ENCODE results near the gene RPS4Y1.
"Not testable (repeated sequence)": the region's sequence is repeated elsewhere in the genome, so short reads cannot be mapped to it uniquely, and the experiment has no call there.

RPS4Y1 gene

DNA sequence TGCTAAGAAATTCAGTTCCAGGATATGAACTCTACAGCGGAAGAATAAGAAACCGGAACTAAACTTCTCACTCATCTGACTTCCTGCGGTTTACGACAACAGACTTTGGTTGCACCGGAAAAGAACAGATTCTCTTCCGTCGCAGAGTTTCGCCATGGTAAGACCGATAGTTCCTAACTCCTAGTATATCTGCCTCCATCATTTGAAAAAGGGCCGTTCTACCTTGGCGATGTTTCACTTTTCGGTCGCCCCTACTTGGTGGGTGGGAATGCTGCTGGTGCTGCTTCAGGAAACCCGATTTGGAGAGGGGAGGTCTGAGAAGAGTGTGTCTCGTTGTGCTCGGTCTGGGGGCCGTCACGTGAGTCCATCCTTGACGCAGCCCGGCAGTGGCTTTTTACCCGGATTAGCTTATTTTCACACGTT lies at the start of gene RPS4Y1:
Gene RPS4Y1, plus strand, starts transcription at position 132 of the 423 bp plus-strand sequence. Its CDS starts 23 bp downstream, at position 155.
- peak in 1 of 2 donors; percentile 2 for DNase-seq (ENCODE audit: low read depth in 2 of 2, low spot score in 1 of 2)

DNA sequence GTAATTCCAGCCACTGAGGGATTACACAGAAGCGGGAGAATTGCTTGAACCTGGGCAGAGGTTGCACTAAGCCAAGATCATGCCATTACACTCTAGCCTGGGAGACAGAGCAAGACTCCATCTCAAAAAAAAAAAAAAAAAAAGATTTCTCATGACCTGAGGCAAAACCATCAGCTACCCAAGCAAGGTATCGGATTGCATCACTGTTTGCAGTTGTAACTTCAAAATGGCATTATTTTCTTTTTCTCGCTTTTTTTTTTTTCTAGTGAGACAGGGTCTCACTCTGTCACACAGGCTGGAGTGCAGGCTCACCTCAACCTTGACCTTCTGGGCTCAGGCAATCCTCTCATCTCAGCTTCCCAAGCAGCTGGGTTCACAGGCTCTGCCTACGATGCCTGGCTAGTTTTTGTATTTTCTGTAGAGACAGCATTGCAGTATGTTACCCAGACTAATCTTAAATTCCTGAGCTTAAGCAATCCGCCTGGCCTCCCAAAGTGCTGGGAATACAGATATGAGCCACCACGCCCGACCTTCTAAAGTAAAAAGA lies 44.4 kb upstream of the RPS4Y1 start:
- DNase-seq (ENCODE audit: low read depth in 2 of 2, low spot score in 1 of 2), result no peak

DNA sequence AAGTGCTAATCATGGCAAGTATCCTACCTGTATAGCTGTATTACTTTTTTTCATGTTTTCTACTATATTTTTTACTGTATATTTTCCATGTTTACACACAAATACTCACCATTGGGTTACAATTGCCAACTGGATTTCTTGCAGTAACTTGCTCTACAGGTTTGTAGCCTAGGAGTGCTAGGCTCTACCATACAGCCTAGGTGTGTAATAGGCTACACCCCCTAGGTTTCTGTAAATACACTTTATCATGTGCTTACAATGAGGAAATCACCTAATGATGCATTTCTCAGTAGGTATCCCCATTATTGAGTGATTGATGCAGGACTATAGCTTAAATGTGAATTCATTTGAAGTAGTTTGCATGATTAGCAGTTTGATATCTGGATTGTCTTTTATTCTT lies 43.4 kb upstream of the RPS4Y1 start:
- no peak for DNase-seq (ENCODE audit: low read depth in 2 of 2, low spot score in 1 of 2)

DNA sequence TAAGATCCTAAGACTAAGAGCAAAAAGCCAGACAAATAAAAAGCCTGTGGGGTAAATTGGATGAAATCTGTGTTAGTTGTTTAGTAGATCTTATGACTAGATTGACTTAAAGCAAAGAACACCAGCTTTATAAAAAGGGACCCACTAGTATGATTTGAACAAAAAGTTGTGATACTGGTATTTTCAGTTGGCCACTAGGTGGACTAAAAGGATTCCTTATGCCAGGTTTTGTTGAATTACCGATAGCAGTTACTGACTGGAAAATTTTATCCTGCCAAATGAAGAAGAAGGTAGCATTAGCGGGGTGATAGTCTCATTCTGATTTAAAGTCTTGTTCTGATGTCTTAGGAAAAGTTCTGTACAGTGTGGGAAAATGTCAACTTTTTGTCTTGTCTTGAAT lies 41.2 kb upstream of the RPS4Y1 start:
- DNase-seq (ENCODE audit: low read depth in 2 of 2, low spot score in 1 of 2), result no peak

DNA sequence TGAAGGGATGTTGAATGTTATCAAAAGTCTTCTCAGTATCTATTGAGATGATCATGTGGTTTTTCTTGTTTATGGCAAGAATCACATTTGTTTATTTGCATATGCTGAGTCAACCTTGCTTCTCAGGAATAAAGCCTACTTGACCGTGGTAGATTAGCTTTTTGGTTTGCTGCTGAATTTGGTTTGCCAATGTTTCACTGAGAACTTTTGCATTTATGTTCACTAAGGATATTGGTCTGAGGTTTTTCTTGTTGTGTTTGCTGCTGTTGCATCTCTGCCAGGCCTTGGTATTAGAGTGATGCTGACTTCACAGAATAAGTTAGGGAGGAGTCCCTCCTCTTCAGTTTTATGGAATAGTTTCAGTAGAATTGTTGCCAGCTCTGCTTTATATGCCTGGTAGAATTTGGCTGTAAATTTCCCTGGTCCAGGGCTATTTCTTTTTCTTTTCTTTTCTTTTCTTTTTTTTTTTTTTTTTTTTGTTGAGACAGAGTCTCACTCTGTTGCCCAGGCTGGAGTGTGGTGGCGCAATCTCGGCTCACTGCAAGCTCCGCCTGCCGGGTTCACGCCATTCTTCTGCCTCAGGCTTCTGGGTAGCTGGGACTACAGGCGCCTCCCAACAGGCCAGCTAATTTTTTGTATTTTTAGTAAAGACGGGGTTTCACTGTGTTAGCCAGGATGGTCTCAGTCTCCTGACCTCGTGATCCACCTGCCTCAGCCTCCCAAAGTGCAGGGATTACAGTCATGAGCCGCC lies 24.1 kb upstream of the RPS4Y1 start:
- DNase-seq (ENCODE audit: low read depth in 2 of 2, low spot score in 1 of 2), result not testable (repeated sequence)

DNA sequence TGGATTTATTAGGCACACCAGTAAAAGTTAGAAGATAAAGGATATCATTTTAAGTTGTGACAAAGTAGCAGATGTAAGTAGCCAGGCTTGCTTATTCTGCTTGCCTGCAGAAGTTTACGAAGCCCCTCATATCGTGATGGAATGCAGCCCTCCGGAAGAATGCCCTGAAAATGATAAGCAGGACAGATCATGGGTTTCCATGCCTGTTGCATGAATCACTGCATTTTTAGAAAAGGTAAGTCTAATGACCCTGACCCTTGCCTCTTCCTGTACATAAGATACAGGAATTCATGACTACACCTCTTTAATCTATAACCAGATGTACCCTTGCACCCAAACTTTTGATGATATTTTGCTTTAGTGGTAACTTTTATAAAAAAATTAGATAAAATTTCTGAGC lies 16.9 kb upstream of the RPS4Y1 start:
- DNase-seq (ENCODE audit: low read depth in 2 of 2, low spot score in 1 of 2), result no peak

DNA sequence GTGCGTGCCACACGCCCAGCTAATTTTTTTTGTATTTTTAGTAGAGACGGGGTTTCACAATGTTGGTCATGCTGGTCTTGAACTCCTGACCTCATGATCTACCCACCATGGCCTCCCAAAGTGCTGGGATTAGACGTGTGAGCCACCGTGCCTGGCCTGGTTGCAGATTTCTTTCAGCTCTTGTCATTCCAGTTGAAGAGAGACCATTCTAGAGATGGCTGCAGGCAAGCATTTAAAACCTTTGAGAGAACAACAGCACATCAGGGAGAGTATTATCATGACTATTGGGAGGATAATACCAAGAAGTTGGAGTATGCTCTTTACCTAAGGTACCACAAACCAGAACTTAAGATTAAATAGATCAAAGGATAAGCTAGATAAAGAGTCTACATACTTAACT lies 12.9 kb upstream of the RPS4Y1 start:
- DNase-seq (ENCODE audit: low read depth in 2 of 2, low spot score in 1 of 2), result no peak

DNA sequence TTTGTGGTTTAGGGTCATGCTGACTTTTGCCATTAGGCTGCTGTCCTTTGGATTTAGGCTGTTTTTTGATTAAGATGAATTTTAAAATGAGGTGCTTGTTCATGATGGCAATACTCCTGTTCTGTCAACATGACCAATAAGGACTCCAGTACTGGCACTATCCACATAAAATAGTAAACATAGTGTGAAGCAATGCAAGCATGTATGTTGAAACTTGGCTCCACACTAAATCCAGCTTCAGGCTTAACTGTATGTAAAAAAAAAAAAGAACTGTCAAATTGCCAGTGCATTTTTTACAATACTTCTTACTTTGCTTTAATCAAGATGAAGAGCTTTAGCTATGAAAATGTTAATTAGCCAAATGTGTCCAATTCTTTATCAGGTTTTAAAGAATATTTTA lies 6.2 kb upstream of the RPS4Y1 start:
- no peak for DNase-seq (ENCODE audit: low read depth in 2 of 2, low spot score in 1 of 2)

DNA sequence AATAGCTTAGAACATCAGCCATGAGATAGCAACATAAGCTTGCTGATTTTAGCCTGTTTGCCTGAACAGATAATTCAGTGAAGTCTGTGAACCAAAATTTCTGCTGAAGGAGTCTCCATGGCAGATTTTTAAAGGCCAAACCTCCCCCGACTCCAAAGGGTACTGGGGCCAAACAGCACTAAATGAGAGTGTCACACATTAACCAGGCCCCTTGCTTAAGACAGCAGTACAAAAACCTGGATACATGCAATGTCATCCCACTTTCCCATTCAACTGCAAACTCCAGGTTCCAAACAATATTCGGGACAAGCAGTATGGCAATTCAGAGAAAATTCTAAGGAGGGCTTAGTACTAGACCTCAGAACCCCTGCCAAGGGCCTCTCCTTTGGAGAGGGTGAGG lies 4.3 kb upstream of the RPS4Y1 start:
- no peak for DNase-seq (ENCODE audit: low read depth in 2 of 2, low spot score in 1 of 2)

DNA sequence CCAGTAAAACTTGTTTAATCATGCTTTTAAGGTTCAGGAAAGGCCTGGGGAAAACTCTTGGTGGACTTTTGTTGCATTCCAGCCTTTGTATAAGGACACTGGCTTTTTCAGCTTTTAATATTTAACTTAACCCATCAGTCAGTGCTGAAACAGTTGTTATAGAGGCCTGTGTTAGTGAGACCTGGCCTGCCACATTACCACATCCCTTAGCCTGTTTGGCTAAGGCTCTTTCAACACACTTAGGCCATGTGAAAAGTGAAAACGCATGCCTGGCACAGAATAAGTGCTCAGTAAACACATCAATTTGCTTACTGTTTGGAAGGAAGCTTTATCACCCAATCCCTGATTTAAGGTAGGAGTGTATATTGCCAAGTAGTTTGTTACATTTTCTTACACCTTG lies 3.5 kb upstream of the RPS4Y1 start:
- DNase-seq (ENCODE audit: low read depth in 2 of 2, low spot score in 1 of 2), result no peak

DNA sequence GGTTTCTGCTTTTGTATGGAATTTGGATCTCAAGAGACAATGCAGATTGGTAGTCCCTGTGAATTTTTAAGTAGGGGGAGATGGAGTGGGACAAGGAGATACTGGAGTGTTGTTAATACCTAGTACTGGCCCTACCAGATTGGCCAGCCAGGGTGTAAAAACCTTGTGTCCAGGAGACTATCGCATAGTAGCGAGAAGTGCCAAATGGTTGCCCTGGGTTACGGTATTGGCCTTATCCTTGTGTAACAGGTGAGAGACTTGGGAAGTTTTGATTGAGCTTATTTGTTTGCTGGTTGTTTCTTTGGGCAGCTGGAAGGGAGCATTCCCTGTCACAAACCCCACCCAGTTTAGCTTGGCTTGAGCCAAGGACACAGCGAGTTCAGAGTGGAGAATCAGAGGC lies 5.4 kb downstream of the RPS4Y1 start:
- DNase-seq (ENCODE audit: low read depth in 2 of 2, low spot score in 1 of 2), result no peak

DNA sequence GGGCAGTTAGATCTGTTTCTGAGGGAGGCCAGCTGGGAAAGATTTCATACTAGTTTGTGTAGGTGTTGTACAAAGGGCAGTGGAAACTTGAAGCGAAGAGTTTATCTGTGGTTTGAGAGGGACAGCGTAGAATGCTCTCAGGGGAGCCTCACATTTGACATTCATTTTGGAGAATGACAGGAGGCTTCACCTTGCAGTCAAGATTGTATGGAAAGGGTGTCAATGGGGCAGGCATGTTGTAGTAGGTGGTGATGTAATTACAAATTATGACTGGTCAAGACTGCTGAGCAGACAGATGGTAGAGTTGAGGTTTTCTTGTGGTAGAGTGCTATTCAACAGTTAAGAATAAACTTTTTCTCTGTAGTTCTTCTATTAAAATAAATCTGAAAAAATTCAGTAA lies 7.0 kb downstream of the RPS4Y1 start:
- no peak for DNase-seq (ENCODE audit: low read depth in 2 of 2, low spot score in 1 of 2)

DNA sequence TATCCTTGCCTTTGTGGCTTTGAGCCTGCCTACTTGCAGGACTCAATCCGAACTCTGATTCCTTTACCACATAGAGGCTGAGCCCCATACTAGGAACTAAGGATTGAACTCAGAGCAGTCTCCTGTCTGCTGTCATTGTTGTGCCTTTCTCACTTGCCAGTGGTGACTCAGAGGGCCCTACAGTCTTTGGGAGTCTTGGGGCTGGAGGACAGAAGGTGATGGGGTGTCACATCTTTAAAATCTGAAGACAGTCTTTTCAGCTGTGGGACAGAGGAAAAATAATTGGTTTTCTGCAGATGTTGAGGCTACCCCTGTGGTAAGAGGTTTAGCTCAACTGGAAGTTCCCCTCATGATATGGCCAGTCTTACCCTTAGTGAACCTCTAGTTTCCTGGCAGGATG lies 8.0 kb downstream of the RPS4Y1 start:
- no peak for DNase-seq (ENCODE audit: low read depth in 2 of 2, low spot score in 1 of 2)

DNA sequence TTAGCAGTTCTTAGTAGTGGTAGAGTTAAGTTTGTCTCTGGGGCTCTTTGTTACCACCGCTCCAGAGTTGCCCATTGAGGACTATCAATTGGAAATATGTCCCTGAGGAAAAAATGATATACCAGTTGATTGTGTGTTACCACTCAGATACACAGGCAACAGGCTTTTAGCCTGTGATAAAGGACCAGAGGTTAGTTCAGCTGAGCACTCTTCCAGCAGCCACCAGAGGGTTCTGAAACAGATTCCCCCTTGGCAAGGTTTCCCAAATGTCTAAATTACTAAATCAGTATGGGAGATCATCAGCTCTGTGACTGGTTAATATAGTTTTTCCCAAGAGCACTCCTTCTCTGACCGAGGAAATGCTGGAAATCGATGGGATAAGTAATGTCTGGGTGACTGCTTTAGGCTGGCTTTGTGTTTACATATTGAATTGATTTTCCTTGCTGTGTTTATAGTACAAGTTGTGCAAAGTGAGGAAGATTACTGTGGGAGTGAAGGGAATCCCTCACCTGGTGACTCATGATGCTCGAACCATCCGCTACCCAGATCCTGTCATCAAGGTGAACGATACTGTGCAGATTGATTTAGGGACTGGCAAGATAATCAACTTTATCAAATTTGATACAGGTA lies 12.9 kb downstream of the RPS4Y1 start:
- no peak for DNase-seq (ENCODE audit: low read depth in 2 of 2, low spot score in 1 of 2)

DNA sequence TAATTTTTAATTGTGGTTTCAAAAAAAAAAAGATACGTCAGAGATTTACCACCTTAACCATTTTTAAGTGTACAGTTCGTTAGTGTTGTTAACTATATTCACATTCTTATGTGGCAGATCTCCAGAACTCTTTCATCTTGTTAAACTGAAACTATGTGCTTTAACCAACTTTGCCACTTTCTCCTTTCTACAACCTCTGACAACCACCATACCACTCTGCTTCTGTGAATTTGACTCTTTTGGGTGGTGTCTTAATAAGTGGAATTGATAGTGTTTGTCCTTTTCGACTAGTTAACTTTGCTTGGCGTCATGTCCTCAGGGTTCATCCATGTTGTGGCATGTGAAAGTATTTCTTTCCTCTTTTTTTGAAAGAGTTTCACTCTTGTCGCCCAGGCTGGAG lies 15.7 kb downstream of the RPS4Y1 start:
- DNase-seq (ENCODE audit: low read depth in 2 of 2, low spot score in 1 of 2), result no peak

DNA sequence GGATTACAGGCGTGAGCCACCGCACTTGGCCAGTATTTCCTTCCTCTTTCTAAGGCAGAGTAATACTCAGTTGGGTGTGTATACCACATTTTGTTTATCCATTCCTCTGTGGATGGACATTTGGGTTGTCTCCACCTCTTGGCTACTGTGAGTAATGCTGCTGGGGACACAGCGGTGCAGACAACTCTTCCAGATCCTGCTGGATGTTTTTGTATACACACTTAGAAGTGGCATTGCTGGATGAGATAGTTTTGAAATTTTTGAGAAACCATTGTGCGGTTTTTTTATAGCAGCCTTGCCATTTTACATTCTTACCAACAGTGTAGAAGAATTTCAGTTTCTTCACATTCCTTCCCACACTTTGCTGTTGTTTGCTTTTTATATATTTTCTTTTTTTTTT lies 16.3 kb downstream of the RPS4Y1 start:
- DNase-seq (ENCODE audit: low read depth in 2 of 2, low spot score in 1 of 2), result no peak

DNA sequence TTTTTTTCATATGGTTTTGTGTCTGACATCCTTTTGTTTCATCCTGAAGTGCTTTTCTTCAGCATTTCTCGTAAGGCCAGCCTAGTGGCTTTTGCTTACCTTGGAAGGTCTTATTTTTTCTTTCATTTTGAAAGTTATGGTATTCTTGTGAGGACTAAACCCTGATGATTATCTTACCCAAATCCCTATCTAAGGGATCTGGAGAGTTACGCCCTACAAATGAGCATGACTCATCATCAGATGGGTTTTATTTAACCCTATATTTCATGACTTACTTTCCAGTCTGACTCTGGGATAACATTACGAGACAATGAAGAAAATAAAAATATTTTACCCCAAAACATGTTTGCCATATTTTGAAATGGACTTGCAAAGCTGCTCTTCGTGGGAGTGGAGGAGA lies 18.4 kb downstream of the RPS4Y1 start:
- no peak for DNase-seq (ENCODE audit: low read depth in 2 of 2, low spot score in 1 of 2)

DNA sequence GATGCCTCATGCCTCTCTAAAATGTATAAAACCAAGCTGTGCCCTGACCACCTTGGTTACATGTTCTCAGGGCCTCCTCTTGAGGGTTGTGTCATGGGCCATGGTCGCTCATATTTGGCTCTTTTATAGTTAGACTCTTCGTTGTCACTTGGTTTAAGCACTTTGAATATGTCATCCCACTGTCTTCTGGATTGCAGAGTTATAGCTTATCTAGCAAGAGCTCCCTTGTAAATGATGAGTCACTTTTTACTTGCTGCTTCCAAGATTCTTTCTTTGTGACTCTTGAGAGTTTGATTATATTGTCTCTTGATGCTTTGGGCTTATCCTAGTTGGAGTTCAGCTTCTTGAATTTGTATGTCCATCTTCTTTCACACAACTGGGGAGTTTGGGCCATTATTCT lies 19.1 kb downstream of the RPS4Y1 start:
- no peak for DNase-seq (ENCODE audit: low read depth in 2 of 2, low spot score in 1 of 2)

DNA sequence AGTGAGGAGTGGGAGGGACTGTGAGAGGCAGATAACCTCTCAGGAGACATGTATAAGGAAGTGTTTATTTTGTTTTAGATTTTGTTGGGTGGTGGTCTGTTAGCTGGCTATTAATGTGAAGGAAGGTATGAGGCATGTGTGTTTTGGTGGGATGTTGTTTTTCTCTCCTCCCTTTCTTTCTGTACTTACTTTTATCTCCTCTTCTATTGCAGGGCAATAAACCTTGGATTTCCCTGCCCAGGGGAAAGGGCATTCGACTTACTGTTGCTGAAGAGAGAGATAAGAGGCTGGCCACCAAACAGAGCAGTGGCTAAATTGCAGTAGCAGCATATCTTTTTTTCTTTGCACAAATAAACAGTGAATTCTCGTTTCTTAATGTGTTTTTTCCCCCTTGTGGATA lies 25.2 kb downstream of the RPS4Y1 start:
- DNase-seq (ENCODE audit: low read depth in 2 of 2, low spot score in 1 of 2), result no peak

DNA sequence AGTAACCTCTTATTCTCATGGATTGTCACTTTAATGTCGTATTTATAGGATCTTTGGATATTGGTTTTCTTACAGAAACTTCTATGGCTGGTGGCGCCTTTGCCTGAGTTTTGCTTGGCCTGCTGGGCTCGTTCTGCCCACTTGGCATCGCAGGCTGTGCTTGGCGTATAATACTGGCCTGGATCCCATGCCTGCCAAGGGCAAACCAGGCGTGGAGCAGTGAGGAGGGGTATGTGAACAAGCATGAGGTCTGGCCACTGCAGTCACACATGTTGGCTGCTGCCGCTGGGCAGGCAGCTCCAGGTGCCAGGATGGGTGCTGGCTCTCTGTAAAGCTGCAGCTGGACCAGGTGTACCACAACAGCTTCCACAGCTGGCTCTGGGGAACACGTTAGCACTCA lies 26.1 kb downstream of the RPS4Y1 start:
- DNase-seq (ENCODE audit: low read depth in 2 of 2, low spot score in 1 of 2), result no peak

DNA sequence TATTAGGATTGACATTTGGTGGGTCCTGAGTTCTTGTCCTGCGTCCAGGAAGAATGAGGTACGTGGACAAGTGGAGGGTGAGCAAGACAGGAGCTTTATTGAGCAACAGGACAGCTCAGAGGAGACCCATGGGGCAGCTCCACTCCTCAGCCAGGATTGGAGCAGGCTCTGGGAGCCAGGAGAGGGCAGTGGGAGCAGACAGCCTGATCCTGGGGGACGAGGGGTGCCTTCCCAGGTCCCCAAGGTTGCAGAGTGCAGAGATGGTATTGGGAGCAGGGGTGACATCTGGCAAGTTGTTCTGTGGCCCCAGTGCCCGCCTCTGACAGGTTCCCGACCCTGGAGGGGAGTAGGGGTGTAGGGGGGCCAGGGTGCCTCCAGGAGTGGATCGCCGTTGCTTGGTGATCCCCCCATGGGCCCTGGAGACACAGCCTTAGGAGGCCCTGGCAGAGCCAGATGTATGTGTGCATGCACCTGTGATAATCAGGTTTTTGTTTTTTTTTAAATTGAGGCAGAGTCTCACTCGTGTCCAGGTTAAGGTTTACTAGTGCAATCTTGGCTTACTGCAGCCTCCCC lies 26.7 kb downstream of the RPS4Y1 start:
- no peak for DNase-seq (ENCODE audit: low read depth in 2 of 2, low spot score in 1 of 2)

DNA sequence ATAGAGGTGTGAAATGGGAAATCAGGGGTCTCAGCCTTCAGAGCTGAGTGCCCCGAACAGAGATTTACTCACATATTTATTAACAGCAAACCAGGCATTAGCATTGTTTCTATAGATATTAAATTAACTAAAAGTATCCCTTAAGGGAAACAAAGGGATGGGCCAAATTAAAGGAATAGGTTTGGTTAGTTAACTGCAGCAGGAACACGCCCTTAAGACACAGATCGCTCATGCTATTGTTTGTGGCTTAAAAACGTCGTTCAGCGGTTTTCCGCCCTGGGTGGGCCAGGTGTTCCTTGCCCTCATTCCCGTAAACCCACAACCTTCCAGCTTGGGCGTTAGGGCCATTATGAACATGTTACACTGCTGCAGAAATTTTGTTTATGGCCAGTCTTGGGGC lies 30.8 kb downstream of the RPS4Y1 start:
- DNase-seq (ENCODE audit: low read depth in 2 of 2, low spot score in 1 of 2), result not testable (repeated sequence)

Measured in stimulated activated CD8-positive, alpha-beta memory T cell treated with anti-CD3 and anti-CD28 coated beads, Interleukin-4, amount 100 ng/mL, for 4 hours (primary cell).